HL-60 (cell line): ENCODE data around the gene NTRK2.

Source experiments
- DNase-seq, 2 experiments: peaks; one replicate each; pipeline ENCODE4 v3.0.0-alpha.2; 2010 to 2020; ENCODE audit warnings: low read depth in 1 of 2, low spot score in 1 of 2
- H3K27ac ChIP-seq: fragments of 250-450 bp; sonication (Bioruptor Pico); replicated peaks from 2 replicates; pipeline ENCODE4 v1.5.1; 2020; ENCODE audit warnings: mild to moderate bottlenecking, moderate library complexity
- H3K27me3 ChIP-seq: fragments of 250-450 bp; sonication (Bioruptor Pico); 2 replicates; pipeline ENCODE4 v1.5.1; 2021; ENCODE audit warnings: mild to moderate bottlenecking, moderate library complexity; ENCODE audit not compliant: insufficient read depth, poor library complexity, severe bottlenecking
- H3K4me3 ChIP-seq: replicated peaks from 2 replicates; pipeline ENCODE4 v1.5.1; 2011; ENCODE audit warnings: mild to moderate bottlenecking, control low read depth, low read length; ENCODE audit not compliant: insufficient read depth
- CTCF ChIP-seq: IDR thresholded peaks from one replicate; pipeline ENCODE4 v1.5.1; 2011; ENCODE audit warnings: low read length, control low read depth, inconsistent platforms; ENCODE audit not compliant: insufficient read depth
- GABPA ChIP-seq: IDR thresholded peaks from 2 replicates; pipeline ENCODE4 v1.6.1; 2012; ENCODE audit warnings: low read depth
- POLR2AphosphoS5 ChIP-seq: IDR thresholded peaks from 2 replicates; pipeline ENCODE4 v1.6.1; 2012; ENCODE audit warnings: low read depth
- REST ChIP-seq: IDR thresholded peaks from 2 replicates; pipeline ENCODE4 v1.6.1; 2012; ENCODE audit warnings: low read depth; ENCODE audit not compliant: insufficient replicate concordance
- SPI1 ChIP-seq: IDR thresholded peaks from 2 replicates; pipeline ENCODE4 v1.6.1; 2012; ENCODE audit warnings: low read depth, mild to moderate bottlenecking, borderline replicate concordance

Gene NTRK2

GRCh38 chr9:84807431-84807830, 137.9 kb downstream of the NTRK2 start:
- H3K27ac ChIP-seq = no peak overlapping the region
- no peak for DNase-seq
- no peaks in the 10 kb centered on the region for H3K27me3 ChIP-seq
- TF ChIP-seq SPI1 = no peak
- no peak for TF ChIP-seq GABPA
- no peak for TF ChIP-seq CTCF
- TF ChIP-seq REST = no peak
- TF ChIP-seq POLR2AphosphoS5 = no peak
- no peak overlapping the region for H3K4me3 ChIP-seq

GRCh38 chr9:84807870-84808390, 138.4 kb downstream of the NTRK2 start:
- no peak for DNase-seq
- H3K4me3 ChIP-seq = no peak overlapping the region
- no peak overlapping the region for H3K27ac ChIP-seq
- H3K27me3 ChIP-seq = peaks cover 3% of the 10 kb centered on the region
- TF ChIP-seq CTCF = no peak
- TF ChIP-seq GABPA = no peak
- TF ChIP-seq POLR2AphosphoS5 = no peak
- TF ChIP-seq SPI1 = no peak
- TF ChIP-seq REST = no peak

- TF ChIP-seq CTCF (no peak), SPI1 (no peak), REST (no peak), POLR2AphosphoS5 (no peak), GABPA (no peak)
- Histone ChIP-seq H3K27me3 (peaks cover 3% of the 10 kb centered on the region), H3K4me3 (no peak overlapping the region), H3K27ac (no peak overlapping the region)
- DNase-seq = no peak
Observed at GRCh38 chr9:84808416-84808815, 138.9 kb downstream of the NTRK2 start.
